HEK293 (cell line): ENCODE results near the gene SRCIN1.
"Not testable (repeated sequence)": the region's sequence is repeated elsewhere in the genome, so short reads cannot be mapped to it uniquely, and the experiment has no call there.

ENCODE experiments used
- CTCF ChIA-PET: fragments of 350-600 bp; formaldehyde crosslinking; extraction: SDS; loops from one replicate; lab custom pipeline; 2021; ENCODE audit warnings: antibody characterized with exemption; lab: Yijun Ruan, JAX
- POLR2A ChIA-PET: fragments of 300-600 bp; formaldehyde crosslinking; extraction: SDS; loops from one replicate; lab custom pipeline; 2020; ENCODE audit warnings: antibody characterized with exemption, inconsistent platforms; lab: Yijun Ruan, JAX
- H3K27ac ChIP-seq: fragments of 200-500 bp; sonication (Bioruptor generic); 2 replicates; pipeline ENCODE4 v1.5.1; 2014; ENCODE audit warnings: low read depth, low read length, control low read depth, inconsistent platforms; ENCODE audit errors: extremely low read depth
- H3K36me3 ChIP-seq, 2 experiments: fragments of 200-500 bp in 1 of 2; sonication (Bioruptor generic) in 1 of 2; 1 replicate in 1 of 2; 2 replicates in 1 of 2; pipeline ENCODE4 v1.5.1; 2014 to 2017; ENCODE audit warnings: inconsistent platforms in 2 of 2, low read length in 2 of 2; ENCODE audit not compliant: control insufficient read depth in 2 of 2, insufficient read depth in 1 of 2
- H3K4me1 ChIP-seq: fragments of 200-500 bp; sonication (Bioruptor generic); 2 replicates; pipeline ENCODE4 v1.5.1; 2014; ENCODE audit warnings: mild to moderate bottlenecking, low read length, inconsistent platforms; ENCODE audit not compliant: control insufficient read depth, insufficient read depth
- H3K4me3 ChIP-seq: 2 replicates; pipeline ENCODE4 v1.5.1; 2011; ENCODE audit warnings: low read depth, mild to moderate bottlenecking, control low read depth, low read length, moderate library complexity
- H3K9me3 ChIP-seq: fragments of 200-500 bp; sonication (Bioruptor generic); 2 replicates; pipeline ENCODE4 v1.5.1; 2014; ENCODE audit warnings: low read depth, low read length, inconsistent platforms; ENCODE audit not compliant: control insufficient read depth, insufficient read depth
- EGR2 ChIP-seq: fragments of 450-650 bp; formaldehyde crosslinking; IDR thresholded peaks from 2 replicates; pipeline ENCODE4 v1.5.1; 2016; ENCODE audit warnings: low read depth, missing biosample characterization, missing genetic modification characterization
- IKZF3 ChIP-seq: fragments of 450-650 bp; IDR thresholded peaks from 2 replicates; pipeline ENCODE4 v1.5.0; 2018; ENCODE audit warnings: missing biosample characterization, mild to moderate bottlenecking, missing genetic modification characterization, moderate library complexity
- MEIS1 ChIP-seq: sonication (generic); formaldehyde crosslinking; IDR thresholded peaks from 2 replicates; pipeline ENCODE4 v1.8.1; 2022; ENCODE audit warnings: missing genetic modification reagents, mild to moderate bottlenecking, borderline replicate concordance
- PRDM1 ChIP-seq: fragments of 450-650 bp; formaldehyde crosslinking; IDR thresholded peaks from 2 replicates; pipeline ENCODE4; 2016; ENCODE audit warnings: missing biosample characterization, missing genetic modification characterization
- RBAK ChIP-seq: fragments of 450-650 bp; formaldehyde crosslinking; IDR thresholded peaks from 2 replicates; pipeline ENCODE4 v1.5.1; 2016; ENCODE audit warnings: missing biosample characterization, missing genetic modification characterization
- SP2 ChIP-seq: fragments of 450-650 bp; formaldehyde crosslinking; IDR thresholded peaks from 2 replicates; pipeline ENCODE4 v1.5.1; 2016; ENCODE audit warnings: missing biosample characterization, missing genetic modification characterization
- SP3 ChIP-seq: fragments of 450-650 bp; formaldehyde crosslinking; IDR thresholded peaks from 2 replicates; pipeline ENCODE4 v1.5.1; 2016; ENCODE audit warnings: missing biosample characterization, missing genetic modification characterization
- SP7 ChIP-seq: fragments of 450-650 bp; formaldehyde crosslinking; IDR thresholded peaks from 2 replicates; pipeline ENCODE4 v1.5.1; 2016; ENCODE audit warnings: missing biosample characterization, missing genetic modification characterization
- ZBTB20 ChIP-seq: fragments of 450-650 bp; formaldehyde crosslinking; IDR thresholded peaks from 2 replicates; pipeline ENCODE4 v1.5.1; 2016; ENCODE audit warnings: missing biosample characterization, missing genetic modification characterization
- ZFHX2 ChIP-seq: fragments of 450-650 bp; formaldehyde crosslinking; conservative IDR thresholded peaks from 2 replicates; pipeline ENCODE4 v1.5.1; 2016; ENCODE audit warnings: missing biosample characterization, missing genetic modification characterization
- ZNF121 ChIP-seq: fragments of 450-650 bp; formaldehyde crosslinking; IDR thresholded peaks from 2 replicates; pipeline ENCODE4 v1.5.1; 2016; ENCODE audit warnings: missing biosample characterization, missing genetic modification characterization
- ZNF394 ChIP-seq: fragments of 450-650 bp; formaldehyde crosslinking; IDR thresholded peaks from 2 replicates; pipeline ENCODE4 v1.5.1; 2016; ENCODE audit warnings: missing biosample characterization, missing genetic modification characterization, mild to moderate bottlenecking, moderate library complexity, borderline replicate concordance
- ZNF514 ChIP-seq: fragments of 450-650 bp; formaldehyde crosslinking; IDR thresholded peaks from 2 replicates; pipeline ENCODE4 v1.5.1; 2016; ENCODE audit warnings: missing biosample characterization, missing genetic modification characterization
- ZNF530 ChIP-seq: fragments of 450-650 bp; formaldehyde crosslinking; IDR thresholded peaks from 2 replicates; pipeline ENCODE4 v1.5.1; 2016; ENCODE audit warnings: low read depth, missing biosample characterization, missing genetic modification characterization
- ZXDB ChIP-seq: fragments of 450-650 bp; formaldehyde crosslinking; IDR thresholded peaks from 2 replicates; pipeline ENCODE4 v1.5.1; 2016; ENCODE audit warnings: missing biosample characterization, missing genetic modification characterization

The SRCIN1 gene

DNA sequence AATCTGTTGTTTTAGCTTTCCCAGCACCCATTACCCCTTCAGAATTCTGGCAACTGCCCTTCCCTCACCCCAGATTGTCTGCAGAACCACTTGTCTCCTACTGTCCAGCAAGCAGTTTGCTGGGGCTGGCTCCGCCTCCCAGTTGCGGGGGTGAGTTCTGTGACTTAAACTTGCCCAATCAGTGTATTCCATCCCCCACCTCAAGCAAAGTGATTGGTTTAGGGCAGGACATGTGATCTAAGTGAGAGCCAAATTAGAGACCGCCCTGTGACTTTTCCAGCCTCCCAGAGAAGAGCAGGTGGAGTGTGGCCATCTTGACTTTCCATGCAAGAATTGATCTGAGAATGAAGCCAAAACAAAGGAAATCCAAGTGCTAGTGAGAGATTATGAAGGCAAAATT, 22.7 kb upstream of the SRCIN1 start:
- CTCF ChIA-PET = interaction anchor here (1.0 to 1.2 kb wide), 3 partner anchors 35 to 39 kb away, joined by 3 to 5 read pairs (median 3); no protein-coding TSS in a partner anchor
- Histone ChIP-seq H3K9me3 (no peaks in the 10 kb centered on the region), H3K27ac (no peak overlapping the region), H3K36me3 (no peaks in the 10 kb centered on the region), H3K4me1 (no peaks in the 10 kb centered on the region), H3K4me3 (no peak overlapping the region)
- TF ChIP-seq MEIS1 (CRISPR knock-in tag) = no peak
- TF ChIP-seq SP7 (tag by site-specific recombination) = no peak
- 0 out of 2 replicates have a peak, but pooled peaks have one; percentile 32 for TF ChIP-seq SP3 (tag by site-specific recombination)
- 0 out of 2 replicates have a peak, but pooled peaks have one; percentile 29 for TF ChIP-seq SP2
- POLR2A ChIA-PET = no interaction called here

DNA sequence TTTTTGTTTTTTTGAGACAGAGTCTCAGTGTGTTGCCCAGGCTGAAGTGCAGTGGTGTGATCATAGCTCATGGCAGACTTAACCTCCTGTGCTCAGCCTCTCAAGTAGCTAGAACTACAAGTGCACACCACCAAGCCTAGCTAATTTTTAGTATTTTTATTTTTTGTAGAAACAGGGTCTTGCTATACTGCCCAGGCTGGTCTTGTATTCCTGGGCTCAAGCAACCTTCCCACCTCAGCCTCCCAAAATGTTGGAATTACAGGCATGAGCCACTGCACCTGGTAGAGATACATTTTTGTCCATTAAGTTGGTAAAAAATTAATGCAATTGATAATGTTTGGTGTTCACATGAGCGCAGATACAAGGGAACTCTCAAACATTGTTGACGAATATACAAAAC, 22.2 kb upstream of the SRCIN1 start:
- Histone ChIP-seq H3K4me1 (no peaks in the 10 kb centered on the region), H3K9me3 (no peaks in the 10 kb centered on the region), H3K27ac (no peak overlapping the region), H3K36me3 (no peaks in the 10 kb centered on the region), H3K4me3 (no peak overlapping the region)
- ChIA-PET POLR2A (no interaction called here), CTCF (interaction anchor here (1.0 to 1.2 kb wide), 2 partner anchors 35 to 39 kb away, joined by 3 to 5 read pairs; no protein-coding TSS in a partner anchor)
- TF ChIP-seq ZNF121 (tag by site-specific recombination) = peak; percentile 79
- no peak for TF ChIP-seq ZBTB20
- no peak for TF ChIP-seq ZXDB (tag by site-specific recombination)

DNA sequence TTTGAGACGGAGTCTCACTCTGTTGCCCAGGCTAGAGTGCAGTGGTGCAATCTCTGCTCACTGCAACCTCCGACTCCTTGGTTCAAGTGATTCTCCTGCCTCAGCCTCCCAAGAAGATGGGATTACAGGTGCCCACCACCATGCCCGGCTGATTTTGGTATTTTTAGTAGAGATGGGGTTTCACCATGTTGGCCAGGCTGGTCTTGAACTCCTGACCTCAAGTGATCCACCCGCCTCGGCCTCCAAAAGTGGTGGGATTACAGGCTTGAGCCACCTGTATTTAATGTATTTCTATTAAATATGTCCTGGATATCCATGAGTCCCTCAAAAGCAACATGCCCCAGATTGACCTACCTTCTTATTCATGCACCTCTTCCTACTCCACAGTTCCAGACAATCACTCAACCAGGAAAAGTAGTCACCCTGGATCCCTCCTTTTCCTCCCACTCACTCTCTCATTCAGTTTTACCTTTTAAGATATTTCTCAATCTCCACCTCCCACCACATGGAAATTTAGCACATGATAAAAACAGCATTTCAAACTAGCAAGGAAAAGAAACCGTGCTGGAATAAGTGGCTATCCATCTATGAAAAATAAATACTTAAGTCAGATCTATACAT, 21.0 kb upstream of the SRCIN1 start:
- H3K4me1 ChIP-seq, CTCF ChIA-PET, H3K36me3 ChIP-seq, POLR2A ChIA-PET, H3K9me3 ChIP-seq, H3K27ac ChIP-seq, H3K4me3 ChIP-seq: not testable (repeated sequence)
- TF ChIP-seq EGR2 (peak; percentile 73), ZFHX2 (tag by site-specific recombination) (peak; percentile 64), PRDM1 (tag by site-specific recombination) (peak; percentile 58)

DNA sequence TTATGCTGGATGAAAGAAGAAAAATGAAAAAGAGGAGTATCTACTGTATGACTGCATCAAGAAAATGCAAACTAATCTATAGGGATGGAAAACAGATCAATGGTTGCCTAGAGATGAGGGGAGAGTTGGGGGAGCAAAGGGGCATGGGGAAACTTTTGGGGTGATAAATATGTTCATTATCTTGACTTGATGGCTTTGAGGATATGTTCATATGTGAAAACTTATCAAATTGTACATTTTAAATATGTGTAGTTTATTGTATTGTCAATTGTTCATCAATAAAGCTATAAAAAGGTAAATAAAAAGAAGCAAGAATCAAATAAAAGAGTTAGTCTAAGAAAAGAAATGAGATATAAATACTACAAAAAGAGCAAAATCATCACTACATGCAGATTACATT, 19.7 kb upstream of the SRCIN1 start:
- H3K4me1 ChIP-seq = no peaks in the 10 kb centered on the region
- POLR2A ChIA-PET = no interaction called here
- no peak for TF ChIP-seq ZNF530
- TF ChIP-seq ZNF394 = no peak
- TF ChIP-seq IKZF3 (tag by site-specific recombination) = no peak
- no peak for TF ChIP-seq RBAK (tag by site-specific recombination)
- no peak for TF ChIP-seq ZNF514 (tag by site-specific recombination)
- CTCF ChIA-PET = interaction anchor here (0.9 to 1.5 kb wide), 2 partner anchors 17 to 67 kb away, joined by 5 read pairs; no protein-coding TSS in a partner anchor
- H3K4me3 ChIP-seq = no peak overlapping the region
- H3K36me3 ChIP-seq = no peaks in the 10 kb centered on the region
- no peak overlapping the region for H3K27ac ChIP-seq
- no peaks in the 10 kb centered on the region for H3K9me3 ChIP-seq

DNA sequence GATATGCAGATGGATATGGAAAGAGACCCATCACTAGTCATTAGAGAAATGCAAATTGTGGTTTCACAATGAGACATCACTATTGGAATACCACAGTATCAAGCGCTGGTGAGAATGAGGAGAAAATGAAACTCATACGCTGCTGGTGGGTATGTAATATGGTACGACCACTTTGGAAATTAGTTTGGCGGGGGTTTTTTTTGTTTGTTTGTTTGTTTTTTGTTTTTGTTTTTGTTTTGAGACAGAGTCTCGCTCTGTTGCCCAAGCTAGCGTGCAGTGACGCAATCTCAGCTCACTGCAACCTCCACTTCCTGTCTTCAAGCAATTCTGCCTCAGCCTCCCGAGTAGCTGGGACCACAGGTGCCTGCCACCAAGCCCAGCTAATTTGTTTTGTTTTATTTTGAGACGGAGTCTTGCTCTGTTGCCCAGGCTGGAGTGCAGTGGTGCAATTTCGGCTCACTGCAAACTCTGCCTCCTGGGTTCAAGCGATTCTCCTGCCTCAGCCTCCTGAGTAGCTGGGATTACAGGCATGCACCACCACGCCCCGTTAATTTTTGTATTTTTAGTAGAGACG, 19.1 kb upstream of the SRCIN1 start:
- CTCF ChIA-PET = interaction anchor here (0.9 to 1.5 kb wide), 2 partner anchors 17 to 67 kb away, joined by 5 read pairs; no protein-coding TSS in a partner anchor
- TF ChIP-seq ZNF121 (tag by site-specific recombination) = peak; percentile 46; the same call in 1 of the 2 replicates
- H3K36me3 ChIP-seq, H3K4me3 ChIP-seq, POLR2A ChIA-PET, H3K9me3 ChIP-seq, H3K27ac ChIP-seq, H3K4me1 ChIP-seq: not testable (repeated sequence)
